K562 (cell line): ENCODE measurements around the gene TMEM187. TPM values are rescaled to one million over a fixed set of nuclear protein-coding genes. Genes with fewer than 3 reads are reported as not detected.

ENCODE experiments used
- ARID3B ChIP-seq: fragments of 250-450 bp; sonication (Bioruptor Pico); IDR thresholded peaks from 2 replicates; pipeline ENCODE4 v1.4.0; 2020; ENCODE audit warnings: borderline replicate concordance
- CTBP1 ChIP-seq: fragments of 450-650 bp; IDR thresholded peaks from 2 replicates; pipeline ENCODE4 v1.6.1; 2016; ENCODE audit warnings: borderline replicate concordance
- ETV1 ChIP-seq: fragments of 450-650 bp; conservative IDR thresholded peaks from 2 replicates; pipeline ENCODE4 v1.6.1; 2016; ENCODE audit warnings: missing genetic modification characterization, control low read depth, low read depth, missing compliant biosample characterization
- HNRNPH1 ChIP-seq: fragments of 200-400 bp; formaldehyde crosslinking; optimal IDR thresholded peaks from 2 replicates; pipeline ENCODE3; 2017; ENCODE audit warnings: low read depth, mild to moderate bottlenecking, low read length, moderate library complexity
- MCM7 ChIP-seq, 2 experiments: fragments of 450-650 bp; IDR thresholded peaks; 2 replicates each; pipeline ENCODE4 v1.6.1; 2016 to 2018
- POLR2H ChIP-seq: IDR thresholded peaks from 2 replicates; pipeline ENCODE4 v1.6.1; 2016; ENCODE audit warnings: missing genetic modification characterization, low read depth, mild to moderate bottlenecking, control low read depth, missing compliant biosample characterization, moderate library complexity
- PTTG1 ChIP-seq: fragments of 450-650 bp; IDR thresholded peaks from 2 replicates; pipeline ENCODE4 v1.6.1; 2016; ENCODE audit warnings: low read depth, mild to moderate bottlenecking, missing genetic modification characterization, missing compliant biosample characterization
- RAD51 ChIP-seq: fragments of 450-650 bp; IDR thresholded peaks from 2 replicates; pipeline ENCODE4 v1.7.1; 2016; ENCODE audit warnings: low read depth, mild to moderate bottlenecking, borderline replicate concordance
- RBFOX2 ChIP-seq: fragments of 200-400 bp; formaldehyde crosslinking; IDR thresholded peaks from 2 replicates; pipeline ENCODE4 v1.6.1; 2017; ENCODE audit warnings: low read depth, mild to moderate bottlenecking, low read length, moderate library complexity
- RBM14 ChIP-seq: fragments of 200-400 bp; formaldehyde crosslinking; IDR thresholded peaks from 2 replicates; pipeline ENCODE4 v1.6.1; 2018; ENCODE audit warnings: low read depth, mild to moderate bottlenecking, low read length, moderate library complexity, borderline replicate concordance; ENCODE audit not compliant: insufficient read depth
- RHOXF2B ChIP-seq: fragments of 250-450 bp; sonication (Bioruptor Pico); conservative IDR thresholded peaks from 2 replicates; pipeline ENCODE4 v1.5.1; 2021
- RUNX1 ChIP-seq: sonication (generic); IDR thresholded peaks from 2 replicates; pipeline ENCODE4 v1.6.1; 2016; ENCODE audit warnings: antibody characterized with exemption, low read depth
- SMAD3 ChIP-seq: fragments of 450-650 bp; formaldehyde crosslinking; conservative IDR thresholded peaks from 2 replicates; pipeline ENCODE4 v1.4.0; 2020; ENCODE audit warnings: mild to moderate bottlenecking
- SNIP1 ChIP-seq: fragments of 450-650 bp; IDR thresholded peaks from 2 replicates; pipeline ENCODE4 v1.7.1; 2017; ENCODE audit warnings: low read depth, mild to moderate bottlenecking
- TCF7L2 ChIP-seq: fragments of 150-350 bp; IDR thresholded peaks from 2 replicates; pipeline ENCODE4 v1.6.1; 2016; ENCODE audit warnings: low read depth, mild to moderate bottlenecking, low read length, moderate library complexity
- TEAD2 ChIP-seq: fragments of 450-650 bp; IDR thresholded peaks from 2 replicates; pipeline ENCODE4 v1.6.1; 2016; ENCODE audit warnings: missing genetic modification characterization, control low read depth, missing compliant biosample characterization
- THAP7 ChIP-seq: fragments of 250-450 bp; sonication (Bioruptor Pico); IDR thresholded peaks from 2 replicates; pipeline ENCODE4 v1.5.0; 2021
- U2AF1 ChIP-seq: fragments of 200-400 bp; formaldehyde crosslinking; optimal IDR thresholded peaks from 2 replicates; pipeline ENCODE3; 2017; ENCODE audit warnings: mild to moderate bottlenecking, low read depth, low read length, moderate library complexity
- USF1 ChIP-seq: sonication (generic); formaldehyde crosslinking; IDR thresholded peaks from 2 replicates; pipeline ENCODE4 v1.9.0; 2022; ENCODE audit warnings: mild to moderate bottlenecking, missing genetic modification reagents
- USF2 ChIP-seq: sonication (generic); formaldehyde crosslinking; IDR thresholded peaks from 2 replicates; pipeline ENCODE4 v1.5.0; 2020; ENCODE audit warnings: missing genetic modification reagents
- YBX1 ChIP-seq: fragments of 450-650 bp; IDR thresholded peaks from 2 replicates; pipeline ENCODE4 v1.7.1; 2016; ENCODE audit warnings: mild to moderate bottlenecking
- ZNF253 ChIP-seq: fragments of 250-450 bp; sonication (Bioruptor Pico); conservative IDR thresholded peaks from 2 replicates; pipeline ENCODE4 v1.6.1; 2021; ENCODE audit warnings: mild to moderate bottlenecking
- ZNF408 ChIP-seq: fragments of 250-450 bp; sonication (Bioruptor Pico); IDR thresholded peaks from 2 replicates; pipeline ENCODE4 v1.4.0; 2020; ENCODE audit warnings: low read depth, mild to moderate bottlenecking, moderate library complexity
- ZNF436 ChIP-seq: fragments of 250-450, 450-650 bp; sonication (Bioruptor Pico); formaldehyde crosslinking; IDR thresholded peaks from 2 replicates; pipeline ENCODE4 v1.7.0; 2020; ENCODE audit warnings: mild to moderate bottlenecking
- ZNF507 ChIP-seq: conservative IDR thresholded peaks from 2 replicates; pipeline ENCODE4 v1.6.1; 2017; ENCODE audit warnings: missing genetic modification characterization, missing compliant biosample characterization
- polyA plus RNA-seq, 8 experiments: library from polyadenylated mRNA; depleted of rRNA in 4 of 8; stranded (reverse) in 5 of 8; unstranded in 3 of 8; fragments of >200 nt; fragmentation: Nextera tagmentation in 2 of 8; fragmentation: Illumina TruSeq in 1 of 8; extraction: Ambion mirVana in 2 of 8; extraction: Trizol in 1 of 8; gene quantifications; 2 replicates each; pipeline versions ENCODE4 v1.2.1 to v1.2.3, GENCODE V29; 2011 to 2014; ENCODE audit warnings: inconsistent platforms in 1 of 8, missing spikeins in 1 of 8
- total RNA-seq, 7 experiments: library from RNA; depleted of rRNA in 6 of 7; stranded (reverse); fragments of >200 nt in 6 of 7; fragmentation: Illumina TruSeq in 2 of 7; extraction: Trizol in 2 of 7; gene quantifications; 2 replicates each; pipeline versions ENCODE4 v1.2.1 to v1.2.3, GENCODE V29; 2011 to 2021; ENCODE audit warnings: low replicate concordance in 1 of 7

Gene TMEM187
- total and polyA plus RNA-seq, 9 of the 15 experiments (the other 6 are each of a cell fraction or from before 2014, with no cell fraction given): 0.13 to 6.4 (median 1.6) TPM

GRCh38 chrX:153971450-153972367 lies 845 bp upstream of the TMEM187 start, which contains the start of gene HCFC1 (continued):
- TF ChIP-seq CTBP1 (peak; percentile 51; the same call in 1 of the 2 replicates), POLR2H (tag) (no peak), RAD51 (no peak), ARID3B (CRISPR knock-in tag) (no peak; the same call in 1 of the 2 replicates), RUNX1 (no peak), ZNF408 (CRISPR knock-in tag) (no peak), SNIP1 (no peak), PTTG1 (tag) (no peak), ETV1 (tag) (no peak), USF1 (CRISPR knock-in tag) (0 out of 2 replicates have a peak, but pooled peaks have one; percentile 3), SMAD3 (CRISPR knock-in tag) (no peak), RBFOX2 (peak; percentile 91), THAP7 (CRISPR knock-in tag) (no peak), TCF7L2 (peak; percentile 62; the same call in 1 of the 2 replicates), U2AF1 (no peak), MCM7 (IDR thresholded peaks at IDR 0.05) (no peak), HNRNPH1 (no peak), YBX1 (no peak), ZNF507 (tag) (no peak), RHOXF2B (no peak), RBM14 (0 out of 2 replicates have a peak, but pooled peaks have one; percentile 19), ZNF253 (CRISPR knock-in tag) (no peak), USF2 (CRISPR knock-in tag) (no peak), TEAD2 (tag) (no peak), ZNF436 (CRISPR knock-in tag) (no peak)
